ENCODE data around the gene DECR2.
"Not testable (repeated sequence)": the region's sequence is repeated elsewhere in the genome, so short reads cannot be mapped to it uniquely, and the experiment has no call there.

The DECR2 gene

GRCh38 chr16:399340-400019 is 2.2 kb upstream of the DECR2 start:
- DNase-seq (ENCODE audit: low read depth in 1 of 2, low spot score in 1 of 2) = no peak

- DNase-seq (ENCODE audit: low read depth in 1 of 2, low spot score in 1 of 2) = no peak
These were observed 1.6 kb upstream of the DECR2 start for GRCh38 chr16:400061-400591.

DNA sequence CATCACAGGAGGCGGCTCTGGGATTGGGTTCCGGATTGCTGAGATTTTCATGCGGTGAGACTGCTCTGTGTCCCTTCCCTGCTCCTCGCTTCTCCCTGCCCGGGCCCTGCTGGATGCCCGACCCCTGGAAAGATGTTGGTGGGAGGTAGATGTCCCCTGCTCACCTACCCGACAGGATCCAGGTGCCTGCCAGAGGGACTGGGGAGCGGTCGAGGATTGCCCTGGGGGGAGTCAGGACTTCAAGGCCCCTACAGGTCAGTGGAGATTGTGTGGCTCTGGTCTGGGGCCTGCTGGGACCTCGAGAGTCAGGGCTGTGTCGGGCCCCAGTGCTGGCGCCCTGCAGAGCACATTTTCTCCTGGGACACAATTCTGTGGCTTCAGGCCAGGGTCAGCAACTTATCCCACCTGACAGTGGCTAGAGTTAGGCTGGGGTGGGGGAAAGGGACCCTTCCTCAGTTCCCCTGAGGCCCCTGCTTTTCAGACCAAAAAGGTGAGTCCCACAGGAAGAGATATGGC is 3.3 kb downstream of the DECR2 start:
- DNase-seq (ENCODE audit: low read depth in 1 of 2, low spot score in 1 of 2) = no peak

- DNase-seq (ENCODE audit: low read depth in 1 of 2, low spot score in 1 of 2) = no peak
These were observed 4.1 kb downstream of the DECR2 start for GRCh38 chr16:405548-406506.

DNA sequence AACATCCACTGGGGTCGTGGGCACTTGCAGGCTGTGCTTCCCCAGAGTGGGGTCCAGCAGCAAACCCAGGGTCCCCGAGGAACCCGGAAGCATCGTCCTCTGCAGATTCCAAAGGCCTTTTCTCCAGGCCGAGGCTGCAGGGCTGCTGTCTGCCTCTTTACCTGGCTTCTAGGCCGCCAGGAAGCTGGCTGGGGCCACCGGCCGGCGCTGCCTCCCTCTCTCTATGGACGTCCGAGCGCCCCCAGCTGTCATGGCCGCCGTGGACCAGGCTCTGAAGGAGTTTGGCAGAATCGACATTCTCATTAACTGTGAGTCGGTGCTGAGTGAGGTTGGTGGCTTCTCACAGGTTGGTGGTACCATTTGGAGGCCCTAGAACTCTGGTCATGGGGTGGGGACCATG is 5.6 kb downstream of the DECR2 start:
- DNase-seq (ENCODE audit: low read depth in 1 of 2, low spot score in 1 of 2) = no peak

DNA sequence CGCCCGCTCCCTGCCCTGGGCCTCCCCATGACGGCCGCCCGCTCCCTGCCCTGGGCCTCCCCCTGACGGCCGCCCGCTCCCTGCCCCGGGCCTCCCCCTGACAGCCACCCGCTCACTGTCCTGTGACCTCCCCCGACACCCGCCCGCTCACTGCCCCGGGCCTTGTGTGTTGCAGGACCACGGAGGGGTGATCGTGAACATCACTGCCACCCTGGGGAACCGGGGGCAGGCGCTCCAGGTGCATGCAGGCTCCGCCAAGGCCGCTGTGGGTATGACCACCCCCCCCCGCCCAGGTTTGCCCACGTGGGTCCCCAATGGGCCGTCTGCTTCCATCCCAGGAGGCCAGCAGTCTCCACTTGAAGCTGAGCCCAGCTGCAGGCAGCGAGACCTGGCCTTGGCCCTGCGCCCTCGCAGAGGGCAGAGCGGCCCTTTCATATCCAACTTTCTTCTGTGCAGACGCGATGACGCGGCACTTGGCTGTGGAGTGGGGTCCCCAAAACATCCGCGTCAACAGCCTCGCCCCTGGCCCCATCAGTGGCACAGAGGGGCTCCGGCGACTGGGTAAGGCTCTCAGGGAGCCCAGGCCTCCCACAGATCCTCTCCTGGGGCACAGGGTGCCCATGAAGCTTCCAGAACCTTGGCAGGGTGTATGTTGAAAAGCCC is 9.0 kb downstream of the DECR2 start:
- no peak for DNase-seq (ENCODE audit: low read depth in 1 of 2, low spot score in 1 of 2)

- no peak for DNase-seq (ENCODE audit: low read depth in 1 of 2, low spot score in 1 of 2)
These were observed 10.0 kb downstream of the DECR2 start for GRCh38 chr16:411576-412265.

DNA sequence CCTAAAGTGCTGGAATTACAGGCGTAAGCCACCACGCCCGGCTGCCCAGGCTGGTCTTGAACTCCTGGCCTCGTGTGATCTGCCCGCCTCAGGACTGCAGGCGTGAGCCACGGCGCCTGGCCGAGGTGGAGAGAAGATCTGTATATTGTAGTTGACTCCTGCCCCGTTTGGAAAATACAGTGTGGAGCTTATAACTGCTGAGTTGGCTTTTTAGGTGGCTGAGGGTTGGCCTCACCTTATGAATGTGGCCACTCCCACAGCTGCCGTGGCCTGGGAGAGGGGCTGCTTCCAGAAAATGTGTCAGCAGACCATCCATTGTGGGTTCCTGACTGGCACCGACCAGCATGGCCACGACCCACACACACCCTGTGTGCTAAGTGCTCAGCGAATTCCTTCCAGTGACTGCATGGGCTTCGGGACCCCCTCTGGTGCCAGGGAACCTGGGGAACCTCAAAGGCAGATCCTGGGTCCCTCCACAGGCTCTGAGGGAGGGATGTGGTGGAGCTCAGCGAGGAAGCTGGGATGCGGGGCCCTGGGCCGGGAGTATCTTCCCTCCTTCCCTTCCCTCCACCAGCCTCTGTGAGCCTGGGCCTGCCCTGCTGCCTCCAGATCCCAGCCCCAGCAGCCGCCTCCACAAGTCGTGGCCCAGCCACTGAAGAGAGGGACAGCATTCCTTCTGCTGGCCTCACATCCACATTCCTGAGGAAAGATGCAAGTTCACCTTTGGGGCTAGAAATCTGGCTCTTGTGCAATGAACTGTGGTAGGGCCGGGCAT is 12.9 kb downstream of the DECR2 start:
- no peak for DNase-seq (ENCODE audit: low read depth in 1 of 2, low spot score in 1 of 2)

GRCh38 chr16:415170-415498 is 13.4 kb downstream of the DECR2 start:
- DNase-seq (ENCODE audit: low read depth in 1 of 2, low spot score in 1 of 2) = not testable (repeated sequence)

GRCh38 chr16:422179-422578 is 20.5 kb downstream of the DECR2 start:
- DNase-seq (ENCODE audit: low read depth in 1 of 2, low spot score in 1 of 2) = not testable (repeated sequence)

DNA sequence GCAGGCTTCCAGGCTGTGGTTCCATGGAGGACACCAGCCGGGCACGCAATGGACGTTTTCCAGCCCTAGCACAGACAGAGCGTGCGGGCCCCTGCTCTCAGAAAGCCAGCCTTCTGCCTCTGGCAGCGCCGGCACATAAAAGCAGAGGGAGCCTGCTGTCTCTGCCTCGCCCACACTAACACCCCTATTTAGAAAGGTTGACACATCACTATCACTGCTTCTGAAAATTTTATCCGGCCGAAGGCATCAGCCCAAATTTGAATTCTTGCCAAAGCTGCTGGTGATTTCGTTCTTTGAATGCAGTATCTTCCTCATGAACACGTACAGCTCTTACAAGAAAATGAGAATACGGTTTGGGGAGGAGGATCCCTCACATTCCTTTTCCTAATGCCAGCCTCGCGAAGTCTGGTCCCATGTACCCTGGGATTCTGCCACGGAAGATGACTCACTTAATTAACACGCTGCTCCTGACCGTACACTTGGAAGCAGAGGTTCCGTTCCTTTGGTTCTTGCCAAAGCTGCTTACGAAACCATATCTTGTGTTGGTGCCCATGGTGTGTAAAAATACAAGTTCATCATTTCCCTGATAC is 22.4 kb downstream of the DECR2 start:
- no peak for DNase-seq (ENCODE audit: low read depth in 1 of 2, low spot score in 1 of 2)

DNA sequence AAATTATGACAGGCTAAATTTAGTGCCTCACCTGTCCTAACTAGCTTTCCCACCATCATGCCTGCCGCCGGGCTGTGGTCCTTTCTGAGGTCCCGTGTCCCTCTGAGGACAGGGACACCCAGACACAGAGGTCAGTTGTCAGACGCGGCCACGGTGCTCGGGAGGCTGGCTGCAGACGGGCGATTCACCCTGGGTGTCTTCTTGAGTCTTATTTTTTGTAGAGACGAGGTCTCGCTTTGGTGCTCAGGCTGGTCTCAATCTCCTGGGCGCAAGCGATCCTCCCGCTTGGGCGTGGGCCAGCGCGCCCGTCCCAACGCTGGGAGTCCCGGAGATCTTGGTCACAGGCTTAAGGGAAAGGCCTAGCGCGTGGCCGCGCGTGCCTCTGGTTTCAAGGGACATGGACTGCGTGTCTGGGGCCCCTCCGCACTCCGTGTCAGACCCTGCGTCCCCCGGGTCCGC is 23.0 kb downstream of the DECR2 start:
- DNase-seq (ENCODE audit: low read depth in 1 of 2, low spot score in 1 of 2) = no peak

- peak; percentile 73 to 76 for DNase-seq (ENCODE audit: low read depth in 1 of 2, low spot score in 1 of 2)
These were observed 23.5 kb downstream of the DECR2 start, which contains the start of gene RAB11FIP3 for GRCh38 chr16:425082-425718. Gene RAB11FIP3, plus strand, starts transcription at chr16:425649. Its CDS starts 358 bp downstream, at chr16:426007.

GRCh38 chr16:425740-426114 is 24.0 kb downstream of the DECR2 start:
- no peak for DNase-seq (ENCODE audit: low read depth in 1 of 2, low spot score in 1 of 2)

GRCh38 chr16:426115-426905 is 24.6 kb downstream of the DECR2 start:
- no peak for DNase-seq (ENCODE audit: low read depth in 1 of 2, low spot score in 1 of 2)

GRCh38 chr16:426906-427249 is 25.2 kb downstream of the DECR2 start:
- DNase-seq (ENCODE audit: low read depth in 1 of 2, low spot score in 1 of 2) = no peak

GRCh38 chr16:427250-427649 is 25.6 kb downstream of the DECR2 start:
- DNase-seq (ENCODE audit: low read depth in 1 of 2, low spot score in 1 of 2) = no peak

DNA sequence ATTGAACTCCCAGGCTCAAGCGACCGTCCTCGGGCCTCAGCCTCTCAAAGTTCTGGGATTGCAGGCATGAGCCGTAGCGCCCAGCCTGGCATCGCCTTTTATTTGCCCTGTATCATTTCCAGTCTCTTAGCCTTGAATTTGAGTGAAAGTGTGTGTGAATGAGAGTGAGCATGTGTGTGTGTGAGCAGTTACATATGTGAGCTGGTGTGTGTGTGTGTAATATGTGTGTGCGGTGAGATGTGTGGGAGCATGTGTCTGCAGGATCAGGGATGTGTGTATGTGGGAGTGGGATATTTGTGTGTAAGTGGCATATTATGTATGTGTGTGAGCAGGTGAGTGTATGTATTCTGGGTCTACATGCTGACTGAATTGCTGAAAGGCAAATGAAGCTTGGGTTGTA is 29.2 kb downstream of the DECR2 start:
- DNase-seq (ENCODE audit: low read depth in 1 of 2, low spot score in 1 of 2) = no peak
